ENCODE measurements around the gene CCDC12.
A peak's percentile ranks its signal among the peaks of the same experiment; 100 is the strongest.

The CCDC12 gene

DNA sequence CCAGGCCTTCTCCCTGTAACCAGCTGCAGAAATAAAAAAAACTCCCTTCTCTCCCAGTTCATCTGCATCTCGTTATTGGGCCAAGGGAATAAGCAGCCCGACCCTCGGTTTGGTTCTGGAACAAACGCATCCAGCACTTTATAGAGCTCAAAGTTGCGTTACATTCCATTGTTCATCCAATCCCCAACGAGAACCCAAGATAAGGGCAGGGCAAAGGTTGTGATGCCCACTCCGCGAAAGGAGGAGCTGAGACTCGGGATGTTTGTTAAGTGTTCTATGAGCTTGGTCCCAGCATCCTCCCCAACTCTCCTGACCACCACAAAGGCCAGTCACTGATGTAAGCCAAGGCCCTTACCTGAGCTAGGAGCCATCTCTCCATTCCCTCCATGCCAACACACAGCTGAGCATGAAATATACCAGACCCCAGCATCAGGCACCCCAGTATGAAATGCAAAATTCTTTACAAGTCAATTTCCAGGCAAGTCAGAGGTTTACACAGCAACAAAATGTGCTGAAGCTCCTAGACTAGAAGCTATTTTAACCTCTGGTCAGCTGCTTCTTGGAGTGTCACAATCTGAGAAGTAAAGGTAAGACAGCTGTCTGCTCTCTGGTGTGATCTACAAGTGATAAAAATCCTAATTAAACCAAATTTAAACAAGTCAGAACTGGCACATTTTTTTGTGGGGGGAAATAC is 17.9 kb downstream of the CCDC12 start:
- DNase-seq (ENCODE audit: low spot score): no peak
- FAIRE-seq: no peak

DNA sequence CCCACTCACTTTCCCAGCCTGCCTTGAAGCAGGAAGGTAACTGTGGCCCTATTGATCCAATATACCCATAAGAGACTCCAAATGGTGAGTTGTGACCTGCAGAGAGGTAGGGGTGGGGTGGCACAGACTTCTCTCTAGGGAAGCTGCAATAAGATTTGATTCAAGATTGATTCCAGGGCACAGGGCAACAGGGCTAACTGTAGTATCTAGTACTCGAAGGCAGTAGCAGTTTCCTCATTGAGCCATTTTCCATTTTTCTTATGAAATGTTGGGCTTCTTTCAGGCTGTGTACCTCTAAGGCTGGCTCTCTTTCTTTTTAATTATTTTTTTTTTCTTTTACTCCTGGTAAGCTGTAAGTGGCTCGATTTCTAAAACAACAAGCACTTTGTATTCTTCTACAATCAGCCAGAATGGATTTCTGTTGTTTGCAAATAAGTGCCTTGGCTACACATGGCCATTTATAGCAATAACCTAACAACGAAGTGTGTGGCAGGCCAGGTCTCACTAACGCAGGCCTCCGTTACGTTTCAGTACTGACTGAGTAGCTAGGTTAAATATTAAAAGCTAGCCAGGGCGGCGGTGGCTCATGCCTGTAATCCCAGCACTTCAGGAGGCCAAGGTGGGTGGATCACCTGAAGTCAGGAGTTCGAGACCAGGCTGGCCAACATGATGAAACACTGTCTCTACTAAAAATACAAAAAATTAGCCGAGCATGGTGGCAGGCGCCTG is 19.3 kb downstream of the CCDC12 start:
- no peak for DNase-seq (ENCODE audit: low spot score)
- FAIRE-seq: no peak

GRCh38 chr3:46955801-46956259 is 20.7 kb downstream of the CCDC12 start:
- DNase-seq (ENCODE audit: low spot score): no peak
- no peak for FAIRE-seq

- no peak for FAIRE-seq
- no peak for DNase-seq (ENCODE audit: low spot score)
Observed at GRCh38 chr3:46955157-46955556, 21.4 kb downstream of the CCDC12 start.

DNA sequence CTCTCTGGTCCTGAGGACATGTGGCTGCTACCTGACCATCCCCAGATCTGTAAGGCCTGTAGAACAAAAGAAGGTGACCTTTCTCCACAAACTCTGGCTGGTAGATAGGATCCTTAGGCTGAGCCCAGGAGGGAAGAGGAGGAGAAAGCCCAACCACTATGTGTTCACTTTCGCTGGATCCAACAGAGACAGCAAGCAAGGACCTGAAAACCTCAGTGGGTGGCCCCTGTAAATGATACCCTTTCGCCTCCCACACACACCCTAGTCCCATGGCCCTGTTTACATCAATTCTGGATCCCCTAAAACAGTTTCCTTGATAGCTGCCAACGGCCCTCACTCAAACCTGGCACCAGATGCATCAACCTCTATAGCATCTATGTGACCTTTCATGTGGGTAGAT is 22.4 kb downstream of the CCDC12 start:
- FAIRE-seq: no peak
- DNase-seq (ENCODE audit: low spot score): no peak

- DNase-seq (ENCODE audit: low spot score) (no peak), FAIRE-seq (no peak)
Observed at GRCh38 chr3:46953234-46954010, 23.1 kb downstream of the CCDC12 start.

- DNase-seq (ENCODE audit: low spot score): no peak
- FAIRE-seq: no peak
Observed at GRCh38 chr3:46952813-46953212, 23.7 kb downstream of the CCDC12 start.

GRCh38 chr3:46950650-46951241 is 25.8 kb downstream of the CCDC12 start:
- no peak for DNase-seq (ENCODE audit: low spot score)
- no peak for FAIRE-seq

DNA sequence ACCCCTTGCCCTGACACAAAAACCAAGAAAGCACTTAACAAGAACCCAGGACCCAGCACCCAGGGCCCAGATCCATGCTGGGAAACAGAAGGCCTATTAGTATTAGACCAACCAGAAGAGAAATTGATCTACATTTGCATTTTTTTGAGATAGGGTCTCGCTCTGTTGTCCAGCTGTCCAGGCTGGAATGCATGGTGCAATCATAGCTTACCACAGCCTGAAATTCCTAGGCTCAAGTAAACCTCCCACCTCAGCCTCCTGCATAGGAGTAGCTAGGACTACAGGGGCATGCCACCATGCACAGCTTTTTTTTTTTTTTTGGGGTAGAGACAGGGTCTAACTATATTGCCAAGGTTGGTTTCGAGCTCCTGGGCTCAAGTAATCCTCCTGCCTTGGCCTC is 26.4 kb downstream of the CCDC12 start:
- no peak for FAIRE-seq
- DNase-seq (ENCODE audit: low spot score): no peak

DNA sequence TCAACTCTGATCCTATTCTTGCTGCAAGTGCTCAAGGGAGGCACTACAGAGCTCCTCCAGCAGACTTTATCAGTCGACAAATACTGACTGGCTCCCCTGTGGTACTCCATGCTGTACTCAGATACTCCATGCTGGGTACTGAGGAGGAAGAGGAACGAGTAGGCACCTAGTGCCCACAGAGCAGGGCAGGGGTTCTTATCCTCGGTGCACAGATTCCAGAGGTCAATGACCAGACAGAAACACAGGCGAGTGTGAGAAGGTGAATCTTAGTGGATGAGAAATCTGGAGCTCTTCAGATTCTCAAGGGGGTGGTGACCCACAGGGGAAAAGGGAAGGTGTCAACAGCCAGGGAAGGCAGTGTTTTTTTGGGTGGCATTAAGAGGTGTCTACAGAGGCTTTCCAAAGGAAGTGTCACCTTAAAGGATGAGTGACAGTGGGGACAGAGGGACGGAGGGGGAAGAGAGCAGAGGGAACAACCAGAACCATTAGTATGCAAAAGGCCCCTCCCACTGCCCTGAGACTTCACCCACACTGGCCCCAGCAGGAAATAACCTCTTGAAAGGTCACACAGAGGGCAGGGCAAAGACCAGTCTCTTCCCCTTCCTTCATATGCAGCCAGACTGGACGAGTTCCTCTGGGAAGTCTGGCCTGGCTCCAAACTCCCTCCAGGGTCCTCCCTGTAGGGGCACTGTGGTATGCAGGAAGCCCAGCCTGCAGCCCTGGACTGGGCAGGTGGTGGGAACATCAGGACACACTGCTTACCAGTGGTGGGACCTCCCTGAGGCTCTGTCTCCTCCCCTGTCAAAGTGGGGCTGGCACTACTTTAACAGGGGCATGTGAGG is 27.5 kb downstream of the CCDC12 start:
- FAIRE-seq (no peak), DNase-seq (ENCODE audit: low spot score) (no peak)

- DNase-seq (ENCODE audit: low spot score): peak; percentile 62
- FAIRE-seq: no peak
Observed at GRCh38 chr3:46947981-46948791, 28.4 kb downstream of the CCDC12 start.

DNA sequence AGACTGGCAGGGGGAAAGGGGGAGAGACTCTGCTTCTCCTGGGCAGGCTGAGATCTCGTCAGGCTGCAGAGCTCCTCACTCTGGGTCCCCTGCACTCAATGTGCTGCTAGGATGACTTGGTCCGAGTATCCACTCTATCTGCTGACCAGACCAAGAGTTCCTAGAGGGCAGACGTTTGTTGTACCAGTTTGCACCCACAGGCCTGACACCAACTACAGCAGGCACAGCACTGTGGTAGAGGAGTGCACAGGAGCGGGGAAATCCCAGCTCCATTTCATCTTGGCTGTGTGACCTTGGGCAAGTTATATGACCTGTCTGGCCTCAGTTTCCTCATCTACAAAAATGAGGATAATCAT is 29.0 kb downstream of the CCDC12 start:
- DNase-seq (ENCODE audit: low spot score) (no peak), FAIRE-seq (no peak)

DNA sequence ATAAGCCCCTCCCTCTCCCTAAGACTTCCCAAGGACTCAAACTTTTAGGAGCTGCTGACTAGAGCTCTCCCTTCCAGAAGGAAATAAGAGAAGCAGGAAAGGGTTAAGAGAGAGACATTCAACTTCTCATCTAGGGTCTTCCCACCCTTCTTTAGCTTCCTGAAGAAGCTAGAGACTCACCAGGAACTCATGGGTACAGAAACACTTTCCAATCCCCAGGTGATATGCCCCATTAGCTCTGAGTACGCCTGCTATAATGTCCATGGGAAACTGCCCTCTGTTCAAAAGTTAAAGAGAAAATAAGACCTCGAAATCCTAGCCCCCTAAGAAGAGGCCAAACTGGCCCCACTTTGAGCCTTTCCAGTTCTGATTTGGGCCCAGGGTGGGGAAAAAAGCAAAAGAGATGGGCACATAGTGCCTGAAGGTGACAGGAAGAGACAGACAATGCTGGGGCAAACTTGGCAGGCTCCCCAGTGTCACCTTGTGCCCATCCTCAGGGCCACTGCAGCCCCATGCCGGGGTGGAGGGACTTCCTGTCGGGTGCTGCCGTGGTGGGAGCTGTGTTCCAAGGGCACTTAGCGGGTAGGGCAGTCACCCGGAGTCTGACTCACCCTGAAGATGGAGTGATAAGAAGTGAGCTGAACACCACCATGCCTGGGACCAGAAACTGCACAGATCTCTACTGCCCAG is 29.5 kb downstream of the CCDC12 start:
- FAIRE-seq (peak; percentile 60), DNase-seq (ENCODE audit: low spot score) (peak; percentile 77)

- no peak for FAIRE-seq
- peak; percentile 34 for DNase-seq (ENCODE audit: low spot score)
Observed at GRCh38 chr3:46946416-46946815, 30.1 kb downstream of the CCDC12 start.

DNA sequence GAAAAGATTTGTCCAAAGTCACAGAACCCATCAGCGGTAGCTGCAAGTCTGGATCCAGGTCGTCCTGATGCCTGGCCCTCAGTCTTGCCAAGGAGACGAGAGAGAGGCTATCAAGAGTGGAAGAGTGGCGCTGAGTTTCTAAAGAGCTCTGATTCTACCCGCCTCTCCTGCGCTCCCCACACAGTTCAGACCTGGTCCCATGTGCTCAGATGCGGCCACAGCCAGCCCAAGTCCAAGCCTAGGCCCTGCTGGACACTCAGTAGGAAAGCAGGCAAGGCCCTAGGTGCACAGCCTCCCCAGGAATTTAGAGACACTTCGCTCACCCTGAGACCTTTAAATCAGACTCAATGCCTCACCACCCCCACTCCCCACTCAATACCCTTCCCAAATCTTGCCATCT is 32.4 kb downstream of the CCDC12 start:
- FAIRE-seq (no peak), DNase-seq (ENCODE audit: low spot score) (no peak)

DNA sequence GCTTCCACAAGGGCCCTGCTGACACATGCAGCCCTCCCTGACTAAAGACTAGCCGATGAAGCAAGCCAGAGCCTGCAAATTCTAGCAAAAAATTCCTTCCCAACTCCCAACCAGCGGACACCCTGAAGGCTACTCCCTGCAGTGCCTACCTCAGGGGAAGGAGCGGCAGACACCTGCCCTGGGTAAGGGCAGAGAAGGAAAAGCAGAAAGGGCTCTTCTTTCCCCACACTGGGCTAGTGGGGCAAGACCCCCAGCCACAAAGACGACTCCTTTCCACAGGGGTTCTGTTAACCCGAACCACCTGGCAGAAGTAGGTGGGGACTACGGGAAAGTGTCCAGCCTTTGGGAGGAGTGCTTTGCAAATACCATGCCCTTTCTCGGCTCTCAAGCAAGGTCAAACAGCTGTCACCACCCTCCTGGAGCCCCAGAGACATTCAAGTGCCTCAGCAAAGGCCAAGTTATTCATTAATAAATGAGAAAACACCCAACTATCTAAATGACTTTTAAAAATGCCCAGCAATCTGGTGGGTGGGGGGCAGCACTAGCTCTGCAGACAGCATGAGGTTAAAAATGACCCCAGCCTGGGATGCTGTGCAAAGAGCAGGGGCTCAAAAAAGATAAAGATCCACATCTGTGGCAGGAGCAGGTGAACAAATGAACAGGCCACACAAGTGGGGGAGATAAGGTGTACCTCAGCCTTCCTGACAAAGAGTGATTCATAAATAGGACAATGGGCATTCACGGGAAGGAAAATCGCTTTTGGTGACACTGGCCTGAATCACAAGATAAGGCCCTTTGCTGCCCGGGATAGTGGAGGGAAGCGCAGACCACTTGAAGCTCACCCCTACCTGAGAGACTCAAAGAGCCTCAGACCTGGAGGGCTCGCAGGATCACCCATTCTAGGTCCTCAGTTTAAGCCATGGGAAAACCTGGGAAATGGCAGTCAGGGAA is 33.0 kb downstream of the CCDC12 start:
- FAIRE-seq (peak; percentile 74), DNase-seq (ENCODE audit: low spot score) (peak; percentile 56)

DNA sequence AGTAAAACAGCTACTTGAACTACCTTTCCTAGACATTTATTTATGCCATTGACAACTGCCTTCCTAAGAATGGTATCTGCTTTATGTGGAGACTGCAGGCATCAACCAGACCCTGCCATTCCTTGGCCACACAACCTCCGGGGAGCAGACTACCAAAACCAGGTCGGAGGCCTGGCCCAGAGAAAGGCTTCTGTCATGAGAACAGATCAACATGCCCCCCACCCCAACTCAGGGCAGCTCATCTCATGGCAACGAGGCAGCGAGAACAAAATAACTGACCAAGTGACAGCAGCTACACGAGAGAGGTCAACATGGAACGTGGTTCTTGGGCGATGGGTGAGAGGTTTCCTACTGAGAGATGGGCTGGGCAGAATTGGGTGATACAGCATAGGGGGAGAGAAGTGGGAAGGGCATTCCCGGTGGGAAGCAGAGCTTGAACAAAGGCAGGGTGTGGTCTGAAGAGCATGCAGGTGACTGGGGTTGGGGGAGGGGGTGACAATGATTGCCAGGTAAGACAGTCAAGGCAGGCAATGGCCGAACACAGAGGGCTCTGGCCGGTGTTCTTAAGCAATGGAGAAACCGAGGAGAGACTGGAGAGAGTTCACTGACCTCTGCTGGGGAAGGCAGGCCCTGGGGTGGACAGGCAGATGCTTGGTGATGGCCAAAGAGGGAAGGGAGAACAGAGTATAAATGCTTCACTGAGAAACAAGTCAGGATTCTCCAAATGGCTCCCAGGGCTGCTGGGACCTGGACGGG is 33.9 kb downstream of the CCDC12 start:
- no peak for FAIRE-seq
- no peak for DNase-seq (ENCODE audit: low spot score)

DNA sequence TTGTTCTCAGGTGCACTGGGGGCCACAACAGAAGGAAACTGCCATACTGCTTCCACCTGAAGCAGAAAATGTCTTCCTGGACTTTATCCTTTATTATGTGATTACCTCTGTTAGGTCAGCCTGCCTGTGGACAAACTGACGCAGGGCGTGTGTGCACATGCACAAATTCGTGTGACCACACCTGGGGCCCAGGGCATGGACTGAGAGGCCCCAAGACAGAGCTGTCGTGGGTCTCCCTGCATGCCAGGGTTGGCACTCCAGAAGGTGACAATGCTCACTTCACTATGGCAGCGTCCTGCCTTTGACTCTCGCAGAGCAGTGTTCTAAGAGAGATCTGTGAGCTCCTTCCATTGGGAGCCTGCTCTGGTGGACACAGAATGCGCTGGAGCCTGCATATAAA is 34.5 kb downstream of the CCDC12 start:
- FAIRE-seq (no peak), DNase-seq (ENCODE audit: low spot score) (no peak)
